Fibroblast of mammary gland (primary cell): ENCODE measurements around the gene PLEKHA5.
"Not testable (repeated sequence)": the region's sequence is repeated elsewhere in the genome, so short reads cannot be mapped to it uniquely, and the experiment has no call there.

ENCODE experiments used
- DNase-seq: peaks from one replicate; pipeline ENCODE4 v3.0.0-alpha.2; 2010; ENCODE audit warnings: low read depth
- H3K4me3 ChIP-seq: 2 replicates; pipeline ENCODE4 v1.5.1; 2011; ENCODE audit warnings: low read depth, mild to moderate bottlenecking, low read length, moderate library complexity; ENCODE audit not compliant: control insufficient read depth
- CTCF ChIP-seq: conservative IDR thresholded peaks from 2 replicates; pipeline ENCODE4 v1.5.1; 2011; ENCODE audit warnings: low read depth, low read length, inconsistent platforms; ENCODE audit not compliant: control insufficient read depth, insufficient read depth

PLEKHA5 gene

GRCh38 chr12:19223018-19223417 is 93.5 kb downstream of the PLEKHA5 start:
- DNase-seq = peak; percentile 55
- peak; percentile 36 for TF ChIP-seq CTCF
- no peak overlapping the region for H3K4me3 ChIP-seq

- H3K4me3 ChIP-seq = no peak overlapping the region
- peak; percentile 63 for DNase-seq
These were observed 94.2 kb downstream of the PLEKHA5 start for GRCh38 chr12:19223695-19224094.

GRCh38 chr12:19224746-19225145 is 95.2 kb downstream of the PLEKHA5 start:
- TF ChIP-seq CTCF = no peak
- no peak overlapping the region for H3K4me3 ChIP-seq
- DNase-seq = no peak

More at GRCh38 chr12:19223695-19224094, 94.2 kb downstream of the PLEKHA5 start:
- no peak for TF ChIP-seq CTCF

- no peak for DNase-seq
- H3K4me3 ChIP-seq = no peak overlapping the region
- TF ChIP-seq CTCF = no peak
These were observed 97.8 kb downstream of the PLEKHA5 start for GRCh38 chr12:19227190-19227879.

GRCh38 chr12:19227880-19228210 is 98.3 kb downstream of the PLEKHA5 start:
- no peak for TF ChIP-seq CTCF

GRCh38 chr12:19229021-19229420 is 99.5 kb downstream of the PLEKHA5 start:
- not testable (repeated sequence) for H3K4me3 ChIP-seq
- DNase-seq = peak; percentile 39

More at GRCh38 chr12:19227880-19228210, 98.3 kb downstream of the PLEKHA5 start:
- H3K4me3 ChIP-seq = no peak overlapping the region
- DNase-seq = no peak

GRCh38 chr12:19230299-19230866 is 100.8 kb downstream of the PLEKHA5 start:
- DNase-seq = no peak
- no peak for TF ChIP-seq CTCF

More at GRCh38 chr12:19230299-19230866, 100.8 kb downstream of the PLEKHA5 start:
- no peak overlapping the region for H3K4me3 ChIP-seq
